Measurements from ENCODE around the gene ECHS1.

DNA sequence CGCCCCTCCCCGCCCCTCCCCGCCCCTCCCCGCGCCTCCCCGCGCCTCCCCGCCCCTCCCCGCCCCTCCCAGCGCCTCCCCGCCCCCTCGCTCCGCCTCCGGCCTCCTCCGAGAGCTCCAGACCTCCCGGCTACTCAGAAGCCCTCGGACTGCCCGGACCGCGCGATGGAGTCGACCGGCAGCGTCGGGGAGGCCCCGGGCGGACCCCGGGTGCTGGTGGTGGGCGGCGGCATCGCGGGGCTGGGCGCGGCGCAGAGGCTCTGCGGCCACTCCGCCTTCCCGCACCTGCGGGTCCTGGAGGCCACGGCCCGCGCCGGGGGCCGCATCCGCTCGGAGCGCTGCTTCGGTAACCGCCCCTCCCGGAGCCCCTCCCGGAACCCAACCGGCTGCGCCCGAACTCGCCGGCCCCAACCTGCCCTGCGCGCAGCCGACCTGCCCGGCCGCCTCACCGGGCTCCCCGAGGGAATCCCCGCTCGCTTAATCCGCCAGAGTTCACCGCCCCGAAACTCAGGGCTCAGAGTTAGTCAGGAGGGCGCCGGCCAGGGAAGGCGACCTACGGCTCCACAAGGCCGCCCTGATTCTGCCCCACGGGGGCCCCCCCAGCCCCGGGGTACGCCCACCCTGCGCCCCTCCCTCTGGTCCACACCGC lies 6.1 kb upstream of the ECHS1 start, which contains the start of gene PAOX:
- TF ChIP-seq MYC (IDR thresholded peaks at IDR 0.05; ENCODE audit: low read depth, low read length): no peak
- TF ChIP-seq CTCF (IDR thresholded peaks at IDR 0.05; ENCODE audit: extremely low read depth in 1 of 2, insufficient read depth in 1 of 2, low read depth in 1 of 2, low read length in 2 of 2): no peak
- TF ChIP-seq GATA2 (IDR thresholded peaks at IDR 0.05; ENCODE audit: insufficient read depth, insufficient read length, low read depth, low read length): no peak
- no peak for TF ChIP-seq EZH2 (IDR thresholded peaks at IDR 0.05; ENCODE audit: borderline replicate concordance, low read depth, low read length, severe bottlenecking)
- peak; percentile 64 for TF ChIP-seq POLR2A (IDR thresholded peaks at IDR 0.05; ENCODE audit: low read depth, low read length)
- TF ChIP-seq FOS (IDR thresholded peaks at IDR 0.05; ENCODE audit: borderline replicate concordance, insufficient read depth, low read length): no peak
- no peak for TF ChIP-seq JUN (IDR thresholded peaks at IDR 0.05; ENCODE audit: borderline replicate concordance, insufficient read depth, insufficient read length, low read depth)

All from endothelial cell of umbilical vein (primary cell).